Stimulated activated effector memory CD8-positive, alpha-beta T cell treated with anti-CD3 and anti-CD28 coated beads, Interleukin-12 subunit alpha, Interleukin-12 subunit beta, amount 100 ng/mL, for 72 hours (primary cell): ENCODE results near the gene TALDO1.

Experiments used
- ATAC-seq: fragments of 150-1000 bp; cut with Tn5 transposase; 2 replicates; pipeline ENCODE4 v1.10.0; 2021
- DNase-seq, 2 donors: peaks; one replicate each; pipeline ENCODE4 v3.0.0; 2021 to 2022; ENCODE audit warnings: low spot score in 2 of 2
- H3K27ac Mint-ChIP-seq: one replicate; pipeline ENCODE4 v1.8.0; 2022; ENCODE audit warnings: mild to moderate bottlenecking, mixed read lengths
- H3K36me3 Mint-ChIP-seq: one replicate; pipeline ENCODE4 v1.8.0; 2022; ENCODE audit warnings: mild to moderate bottlenecking, mixed read lengths
- H3K4me1 Mint-ChIP-seq: one replicate; pipeline ENCODE4 v1.8.0; 2022; ENCODE audit warnings: mixed read lengths
- H3K4me3 Mint-ChIP-seq: one replicate; pipeline ENCODE4 v1.8.0; 2022; ENCODE audit warnings: mild to moderate bottlenecking, mixed read lengths
- H3K9me3 Mint-ChIP-seq: one replicate; pipeline ENCODE4 v1.8.0; 2022; ENCODE audit warnings: mixed read lengths

The TALDO1 gene

DNA sequence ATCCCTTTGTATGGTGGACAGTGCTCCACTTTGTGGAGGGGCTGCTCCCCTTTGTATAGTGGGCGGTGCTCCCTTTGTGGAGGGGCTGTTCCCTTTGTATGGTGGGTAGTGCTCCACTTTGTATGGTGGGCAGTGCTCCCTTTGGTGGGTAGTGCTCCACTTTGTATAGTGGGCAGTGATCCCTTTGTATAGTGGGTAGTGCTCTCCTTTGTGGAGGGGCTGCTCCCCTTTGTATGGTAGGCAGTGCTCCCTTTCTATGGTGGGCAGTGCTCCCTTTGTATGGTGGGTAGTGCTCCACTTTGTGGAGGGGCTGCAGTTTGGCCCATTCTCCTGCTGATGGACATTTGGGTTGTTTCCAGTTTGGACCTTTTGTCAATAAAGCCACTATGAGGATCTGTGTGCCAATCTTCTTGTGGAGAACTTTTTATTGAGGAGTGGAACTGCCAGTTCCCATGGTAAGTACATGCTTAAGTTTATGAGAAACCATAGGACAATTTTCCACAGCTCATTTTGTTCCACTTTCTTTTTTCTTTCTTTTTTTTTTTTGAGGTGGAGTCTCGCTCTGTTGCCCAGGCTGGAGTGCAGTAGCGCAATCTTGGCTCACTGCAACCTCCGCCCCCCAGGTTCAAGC lies 4.6 kb upstream of the TALDO1 start:
- ATAC-seq (no peak), DNase-seq (no peak)
- H3K9me3 Mint-ChIP-seq, result no peaks in the 10 kb centered on the region
- H3K4me1 Mint-ChIP-seq, result peaks cover 5% of the 10 kb centered on the region
- H3K36me3 Mint-ChIP-seq, result no peaks in the 10 kb centered on the region
- no peak overlapping the region for H3K4me3 Mint-ChIP-seq
- H3K27ac Mint-ChIP-seq, result no peak overlapping the region

DNA sequence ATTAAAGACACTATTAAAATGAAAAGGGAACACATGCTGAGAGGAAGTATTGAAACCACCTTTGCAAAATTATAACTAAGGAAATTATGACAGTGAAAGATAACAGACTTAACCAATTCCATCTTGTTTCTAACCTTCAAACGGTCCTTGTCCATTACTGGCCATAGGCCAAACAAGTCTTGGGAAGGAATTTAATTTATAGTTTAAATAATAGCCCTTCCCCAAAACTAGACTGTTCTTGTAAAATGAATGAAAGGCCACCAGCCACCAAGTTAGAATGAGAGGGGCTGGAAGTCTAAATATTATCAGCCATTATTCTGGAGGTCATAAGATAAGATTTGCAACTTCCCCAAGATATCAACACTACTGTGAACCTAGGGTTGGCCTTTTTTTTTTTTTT lies 1.8 kb upstream of the TALDO1 start:
- DNase-seq, result no peak
- H3K4me3 Mint-ChIP-seq, result no peak overlapping the region
- peaks cover 17% of the 10 kb centered on the region for H3K4me1 Mint-ChIP-seq
- H3K36me3 Mint-ChIP-seq, result peaks cover 5% of the 10 kb centered on the region
- H3K9me3 Mint-ChIP-seq, result no peaks in the 10 kb centered on the region
- no peak overlapping the region for H3K27ac Mint-ChIP-seq
- ATAC-seq, result no peak

DNA sequence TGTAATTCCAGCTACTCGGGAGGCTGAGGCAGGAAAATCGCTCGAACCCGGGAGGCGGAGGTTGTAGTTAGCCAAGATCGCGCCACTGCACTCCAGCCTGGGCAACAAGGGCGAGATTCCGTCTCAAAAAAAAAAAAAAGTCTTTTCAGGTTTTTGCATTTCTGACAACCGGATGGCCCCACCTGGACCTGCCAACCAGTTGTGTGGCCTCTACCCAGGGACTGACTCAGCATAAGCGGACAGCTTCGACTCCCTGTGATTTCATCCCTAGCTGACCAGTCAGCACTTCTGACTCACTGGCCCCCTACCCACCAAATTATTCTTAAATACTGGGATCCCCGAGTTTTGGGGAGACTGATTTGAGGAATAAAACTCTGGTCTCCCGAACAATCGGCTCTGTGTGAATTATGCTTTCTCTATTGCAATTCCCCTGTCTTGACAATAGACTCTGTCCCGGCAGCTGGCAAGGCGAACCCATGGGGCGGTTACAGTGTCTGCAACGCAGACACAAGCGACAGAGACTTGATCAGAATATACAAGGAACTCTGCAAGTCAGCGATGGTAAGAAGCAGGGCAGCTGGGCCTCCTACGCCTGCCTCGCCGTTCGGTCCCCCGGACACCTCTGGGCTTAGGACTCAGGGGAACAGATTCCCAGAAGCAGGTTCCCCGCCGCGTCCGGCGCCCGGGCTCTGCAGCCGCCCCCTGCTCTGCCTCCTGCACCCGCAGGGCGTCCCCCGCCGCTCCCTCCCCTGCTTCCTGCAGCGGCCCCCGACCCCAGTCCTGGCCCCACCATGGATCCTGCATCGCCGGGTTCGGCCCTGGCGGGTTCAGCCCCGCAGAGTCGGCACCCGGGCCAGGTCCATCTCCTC lies 741 bp upstream of the TALDO1 start:
- DNase-seq (peak in 1 of 2 donors; percentile 52), ATAC-seq (peak; percentile 59)
- H3K4me1 Mint-ChIP-seq, result peaks cover 17% of the 10 kb centered on the region
- H3K4me3 Mint-ChIP-seq, result peak overlapping the region; percentile 77
- H3K36me3 Mint-ChIP-seq, result peaks cover 6% of the 10 kb centered on the region
- peak overlapping the region; percentile 69 for H3K27ac Mint-ChIP-seq
- no peaks in the 10 kb centered on the region for H3K9me3 Mint-ChIP-seq

- DNase-seq, result no peak
- Mint-ChIP-seq H3K4me1 (peaks cover 17% of the 10 kb centered on the region), H3K27ac (peak overlapping the region; percentile 80), H3K9me3 (no peaks in the 10 kb centered on the region), H3K36me3 (peaks cover 18% of the 10 kb centered on the region), H3K4me3 (peak overlapping the region; percentile 77)
- ATAC-seq, result peak; percentile 1
Measured at GRCh38 chr11:748007-748359, 719 bp downstream of the TALDO1 start.

- H3K4me3 Mint-ChIP-seq, result no peak overlapping the region
- DNase-seq (no peak), ATAC-seq (no peak)
- no peaks in the 10 kb centered on the region for H3K9me3 Mint-ChIP-seq
- peaks cover 17% of the 10 kb centered on the region for H3K4me1 Mint-ChIP-seq
- H3K27ac Mint-ChIP-seq, result peak overlapping the region; percentile 43
- peaks cover 25% of the 10 kb centered on the region for H3K36me3 Mint-ChIP-seq
Measured at GRCh38 chr11:749731-750130, 2.5 kb downstream of the TALDO1 start.

DNA sequence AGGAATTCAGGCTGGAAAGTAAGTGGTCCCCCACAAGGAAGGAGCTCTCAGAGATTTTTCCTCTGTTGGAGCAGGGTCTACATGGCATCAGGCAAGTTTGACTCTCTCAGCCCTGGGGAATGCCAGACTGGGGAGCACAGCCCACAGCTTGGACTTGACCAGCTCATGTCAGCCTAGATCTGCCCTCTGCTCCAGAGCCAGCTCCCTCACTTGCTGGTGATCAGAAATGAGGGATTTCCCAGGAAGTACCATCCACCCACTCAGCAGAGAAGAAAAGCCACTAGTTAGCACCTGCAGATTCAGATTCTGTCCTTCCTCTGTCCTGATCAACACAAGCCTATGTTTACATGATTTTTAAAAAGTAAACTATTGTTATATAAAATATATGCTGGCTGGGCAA lies 13.0 kb downstream of the TALDO1 start:
- H3K9me3 Mint-ChIP-seq, result no peaks in the 10 kb centered on the region
- H3K27ac Mint-ChIP-seq, result no peak overlapping the region
- no peak for ATAC-seq
- DNase-seq, result no peak
- H3K36me3 Mint-ChIP-seq, result peaks cover 100% of the 10 kb centered on the region
- H3K4me1 Mint-ChIP-seq, result no peaks in the 10 kb centered on the region
- H3K4me3 Mint-ChIP-seq, result no peak overlapping the region

DNA sequence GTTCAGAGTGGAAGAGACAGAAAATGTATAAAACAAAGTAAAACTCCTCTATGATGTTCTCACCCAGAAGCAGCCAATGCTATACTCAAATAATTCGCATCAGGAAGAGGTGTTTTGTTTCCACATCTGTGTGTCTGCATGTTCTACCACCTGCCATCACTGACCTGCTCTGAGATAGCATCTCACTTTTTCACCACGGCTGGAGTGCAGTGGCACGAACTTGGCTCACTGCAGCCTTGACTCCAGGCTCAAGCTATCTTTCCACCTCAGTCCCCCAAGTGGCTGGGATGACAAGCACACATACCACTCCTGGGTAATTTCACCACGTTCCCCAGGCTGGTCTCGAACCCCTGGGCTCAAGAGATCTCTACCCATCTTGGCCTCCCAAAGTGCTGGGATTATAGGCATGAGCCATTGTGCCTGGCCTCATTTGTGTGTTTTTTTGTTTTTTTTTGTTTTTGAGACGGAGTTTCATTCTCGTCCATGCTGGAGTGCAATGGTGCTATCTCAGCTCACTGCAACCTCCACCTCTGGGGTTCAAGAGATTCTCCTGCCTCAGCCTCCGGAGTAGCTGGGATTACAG lies 14.4 kb downstream of the TALDO1 start:
- no peaks in the 10 kb centered on the region for H3K9me3 Mint-ChIP-seq
- DNase-seq (no peak), ATAC-seq (no peak)
- no peak overlapping the region for H3K4me3 Mint-ChIP-seq
- H3K36me3 Mint-ChIP-seq, result peaks cover 99% of the 10 kb centered on the region
- no peak overlapping the region for H3K27ac Mint-ChIP-seq
- peaks cover 8% of the 10 kb centered on the region for H3K4me1 Mint-ChIP-seq

- Mint-ChIP-seq H3K27ac (peak overlapping the region; percentile 23), H3K4me1 (peaks cover 12% of the 10 kb centered on the region), H3K36me3 (peaks cover 99% of the 10 kb centered on the region), H3K4me3 (no peak overlapping the region), H3K9me3 (no peaks in the 10 kb centered on the region)
- ATAC-seq (peak; percentile 14), DNase-seq (no peak)
Measured at GRCh38 chr11:762421-763072, 15.3 kb downstream of the TALDO1 start.

DNA sequence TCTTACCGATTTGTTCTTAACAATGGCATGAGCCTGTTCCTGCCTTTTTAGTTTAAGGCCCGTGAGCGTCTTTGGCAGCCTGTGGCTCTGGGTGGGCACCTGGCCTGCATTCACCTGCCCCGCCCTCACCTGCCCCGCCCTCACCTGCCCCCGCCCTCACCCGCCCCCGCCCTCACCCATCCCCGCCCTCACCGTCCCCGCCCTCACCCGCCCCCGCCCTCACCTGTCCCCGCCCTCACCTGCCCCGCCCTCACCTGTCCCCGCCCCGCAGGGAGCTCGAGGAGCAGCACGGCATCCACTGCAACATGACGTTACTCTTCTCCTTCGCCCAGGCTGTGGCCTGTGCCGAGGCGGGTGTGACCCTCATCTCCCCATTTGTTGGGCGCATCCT lies 15.8 kb downstream of the TALDO1 start:
- peaks cover 12% of the 10 kb centered on the region for H3K4me1 Mint-ChIP-seq
- ATAC-seq (no peak), DNase-seq (no peak)
- no peak overlapping the region for H3K4me3 Mint-ChIP-seq
- peak overlapping the region; percentile 23 for H3K27ac Mint-ChIP-seq
- no peaks in the 10 kb centered on the region for H3K9me3 Mint-ChIP-seq
- peaks cover 99% of the 10 kb centered on the region for H3K36me3 Mint-ChIP-seq

GRCh38 chr11:763549-764321 lies 16.5 kb downstream of the TALDO1 start:
- H3K4me1 Mint-ChIP-seq, result peaks cover 12% of the 10 kb centered on the region
- H3K27ac Mint-ChIP-seq, result peak overlapping the region; percentile 23
- peaks cover 99% of the 10 kb centered on the region for H3K36me3 Mint-ChIP-seq

DNA sequence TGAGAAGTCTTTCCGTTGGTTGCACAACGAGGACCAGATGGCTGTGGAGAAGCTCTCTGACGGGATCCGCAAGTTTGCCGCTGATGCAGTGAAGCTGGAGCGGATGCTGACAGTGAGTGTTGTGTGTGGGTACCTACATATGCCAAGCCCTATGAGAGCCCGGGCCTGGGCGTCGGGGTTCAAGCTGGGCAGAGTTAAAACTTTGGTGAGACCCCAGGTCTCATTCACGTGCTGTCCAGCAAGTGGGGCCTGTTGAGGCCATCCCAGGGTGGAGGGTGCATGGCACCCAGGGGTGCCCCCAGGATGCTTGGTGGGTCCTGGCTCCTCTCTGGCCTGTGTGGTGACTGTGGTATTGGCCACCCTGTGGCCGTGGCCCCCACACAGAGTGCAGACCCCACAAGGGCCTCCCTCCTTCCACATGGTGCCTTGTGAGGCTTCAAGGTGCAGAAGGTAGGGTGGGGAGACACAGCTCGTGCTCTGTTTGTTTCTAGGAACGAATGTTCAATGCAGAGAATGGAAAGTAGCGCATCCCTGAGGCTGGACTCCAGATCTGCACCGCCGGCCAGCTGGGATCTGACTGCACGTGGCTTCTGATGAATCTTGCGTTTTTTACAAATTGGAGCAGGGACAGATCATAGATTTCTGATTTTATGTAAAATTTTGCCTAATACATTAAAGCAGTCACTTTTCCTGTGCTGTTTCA lies 17.2 kb downstream of the TALDO1 start:
- ATAC-seq, result no peak

More at GRCh38 chr11:763549-764321, 16.5 kb downstream of the TALDO1 start:
- no peak for DNase-seq
- H3K4me3 Mint-ChIP-seq, result no peak overlapping the region
- no peaks in the 10 kb centered on the region for H3K9me3 Mint-ChIP-seq
- ATAC-seq, result no peak

DNA sequence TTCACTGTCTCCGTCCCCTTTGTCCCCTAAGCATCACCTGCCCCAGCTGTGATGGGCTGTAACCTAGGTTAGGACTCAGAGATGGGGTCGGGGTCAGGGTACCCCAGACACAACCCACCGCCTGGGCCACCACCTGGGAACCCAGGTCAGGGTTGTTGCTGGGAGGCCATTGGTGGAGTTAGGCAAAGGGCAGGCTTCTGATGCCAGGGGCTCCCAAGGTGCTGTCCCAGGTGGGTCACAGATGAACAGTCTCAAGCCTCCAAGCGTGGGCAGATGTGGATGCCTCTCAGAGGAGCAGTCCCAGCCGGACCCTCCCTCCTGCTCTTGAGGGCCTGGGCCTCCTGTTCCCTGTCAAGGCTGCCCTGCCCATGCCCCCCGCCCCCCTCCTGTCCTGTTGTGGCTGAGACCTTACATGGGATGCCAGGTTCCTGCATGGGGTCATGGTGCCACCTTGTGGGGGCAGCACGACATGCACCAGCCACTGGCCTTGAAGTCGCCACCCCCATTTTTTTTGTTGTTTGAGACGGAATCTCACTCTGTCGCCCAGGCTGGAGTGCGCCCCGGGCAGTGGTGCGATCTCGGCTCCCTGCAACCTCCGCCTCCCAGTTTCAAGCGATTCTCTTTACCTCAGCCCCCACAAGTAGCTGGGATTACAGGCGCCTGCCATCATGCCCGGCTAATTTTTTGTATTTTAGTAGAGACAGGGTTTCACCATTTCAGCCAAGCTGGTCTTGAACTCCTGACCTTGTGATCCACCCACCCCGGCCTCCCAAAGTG lies 17.9 kb downstream of the TALDO1 start:
- Mint-ChIP-seq H3K27ac (no peak overlapping the region), H3K4me1 (peaks cover 12% of the 10 kb centered on the region), H3K36me3 (peaks cover 99% of the 10 kb centered on the region), H3K9me3 (no peaks in the 10 kb centered on the region), H3K4me3 (no peak overlapping the region)
- DNase-seq (peak in 1 of 2 donors; percentile 72), ATAC-seq (peak; percentile 68)

More for the DNA sequence above, 17.2 kb downstream of the TALDO1 start:
- H3K4me3 Mint-ChIP-seq, result no peak overlapping the region
- peaks cover 99% of the 10 kb centered on the region for H3K36me3 Mint-ChIP-seq
- DNase-seq, result no peak
- H3K27ac Mint-ChIP-seq, result no peak overlapping the region
- no peaks in the 10 kb centered on the region for H3K9me3 Mint-ChIP-seq
- H3K4me1 Mint-ChIP-seq, result peaks cover 12% of the 10 kb centered on the region

DNA sequence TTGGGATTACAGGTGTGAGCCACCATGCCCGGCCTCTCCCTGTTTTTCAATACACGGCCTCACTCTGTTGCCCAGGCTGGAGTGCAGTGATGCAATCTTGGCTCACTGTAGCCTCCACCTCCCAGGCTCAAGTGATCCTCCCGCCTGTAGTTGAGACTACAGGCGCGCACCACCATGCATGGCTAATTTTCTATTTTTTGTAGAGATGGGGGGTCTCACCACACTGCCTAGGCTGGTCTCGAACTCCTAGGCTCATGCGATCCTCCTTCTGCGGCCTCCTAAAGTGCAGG lies 18.5 kb downstream of the TALDO1 start:
- ATAC-seq (no peak), DNase-seq (no peak)
- Mint-ChIP-seq H3K36me3 (peaks cover 98% of the 10 kb centered on the region), H3K4me1 (peaks cover 12% of the 10 kb centered on the region), H3K9me3 (no peaks in the 10 kb centered on the region), H3K27ac (peak overlapping the region; percentile 29), H3K4me3 (no peak overlapping the region)
